Left ventricle myocardium superior (tissue), 1 donor: ENCODE results near the gene IRS2. TPM values are rescaled to one million over a fixed set of nuclear protein-coding genes. Genes with fewer than 3 reads are reported as not detected.
"Not testable (repeated sequence)": the region's sequence is repeated elsewhere in the genome, so short reads cannot be mapped to it uniquely, and the experiment has no call there.

ENCODE experiments used
- ATAC-seq: fragments of 200-7000 bp; cut with Tn5 transposase; one replicate; pipeline ENCODE4 v1.9.1; 2020; ENCODE audit warnings: mild to moderate bottlenecking, moderate library complexity
- DNase-seq: peaks from one replicate; pipeline ENCODE4 v3.0.0-alpha.2; 2020
- intact Hi-C: fragments of 100-400 bp; cut with micrococcal nuclease; formaldehyde crosslinking; loops from one replicate; pipeline ENCODE4 v1.11.0; 2022
- total RNA-seq: library from RNA; stranded (reverse); fragmentation: NEBNext Ultra II Directional; extraction: Animal tissue kit (Norgen Biotek cat#: 25700); gene quantifications from one replicate; pipeline ENCODE4 v1.2.1, GENCODE V29; 2021
- donor health status: DM: no; HTN: yes; CAD: no; lungs with severe emphysema.

IRS2 gene
- total RNA-seq, 1 donor from 2014 or later = 11.3 TPM

DNA sequence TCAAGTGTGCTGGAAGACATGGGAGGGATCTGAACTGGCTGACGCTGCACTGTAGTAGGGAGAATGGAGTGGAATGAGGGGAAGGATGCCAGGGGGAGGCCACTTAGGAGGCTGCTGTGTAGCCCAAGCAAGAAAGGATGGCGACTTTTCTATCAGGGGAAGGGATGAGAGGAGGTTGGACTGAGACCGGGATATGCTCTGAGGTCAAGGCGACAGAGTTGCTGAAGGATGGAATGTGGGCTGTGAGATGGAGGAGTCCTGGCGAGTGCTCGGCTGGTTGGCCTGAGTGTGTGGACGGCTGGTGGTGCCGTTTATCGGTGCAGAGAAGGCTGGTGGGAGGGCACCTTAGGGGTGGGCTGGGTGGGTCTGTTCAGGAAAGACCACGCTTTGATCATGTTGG lies 45.7 kb downstream of the IRS2 start:
- intact Hi-C loops = no loop called here
- ATAC-seq (no peak), DNase-seq (no peak)

DNA sequence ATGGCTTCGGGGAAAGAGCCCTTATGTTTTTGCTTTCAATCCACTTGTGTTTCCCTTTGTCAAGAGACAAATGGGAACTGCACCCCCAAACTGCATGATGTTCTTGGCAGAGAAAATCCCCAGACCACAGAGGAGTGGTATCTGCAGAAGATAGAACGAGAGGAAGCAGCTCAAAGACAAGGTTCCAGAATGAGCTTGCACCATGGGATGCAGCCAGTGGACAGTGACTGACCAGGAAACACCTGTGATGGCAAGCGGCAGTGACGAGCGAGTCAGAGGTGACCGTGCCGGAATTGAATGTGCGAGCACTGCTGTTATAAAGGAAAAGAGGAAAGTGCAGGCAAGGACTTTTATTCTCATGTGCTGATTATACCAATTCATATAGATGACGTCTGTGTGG lies 46.3 kb downstream of the IRS2 start:
- ATAC-seq (no peak), DNase-seq (no peak)
- intact Hi-C loops = no loop called here

- intact Hi-C loops = no loop called here
- DNase-seq = no peak
- ATAC-seq = no peak
These were observed 48.1 kb downstream of the IRS2 start for GRCh38 chr13:109738298-109738746.

GRCh38 chr13:109737606-109738005 lies 48.8 kb downstream of the IRS2 start:
- intact Hi-C loops = no loop called here
- no peak for DNase-seq
- peak; percentile 66 for ATAC-seq

GRCh38 chr13:109737046-109737573 lies 49.3 kb downstream of the IRS2 start:
- peak; percentile 91 for ATAC-seq

DNA sequence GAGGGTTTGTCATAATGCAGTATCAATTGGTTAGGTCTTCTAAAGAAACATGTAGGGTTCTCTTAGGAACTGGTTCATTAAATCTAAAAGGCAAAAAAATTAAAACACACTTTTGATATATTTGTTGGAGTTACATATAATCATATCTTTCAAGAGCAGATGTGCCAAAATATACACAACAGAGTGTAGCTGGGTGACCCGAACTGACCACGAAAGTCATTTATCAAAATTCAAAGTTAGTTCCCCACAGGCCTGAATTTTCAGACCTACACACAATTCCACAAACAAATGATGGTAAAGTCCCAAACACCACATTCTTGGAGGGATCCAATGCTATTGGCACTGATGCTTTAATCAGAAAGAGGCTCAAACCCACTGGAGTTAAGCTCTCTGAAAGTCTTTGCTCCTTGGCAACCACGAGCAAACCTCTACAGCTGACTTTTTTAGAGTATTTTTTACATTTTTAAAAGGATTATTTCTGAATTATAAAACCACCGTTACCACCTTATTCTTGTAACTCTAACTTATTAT lies 50.9 kb downstream of the IRS2 start:
- DNase-seq (no peak), ATAC-seq (no peak)
- intact Hi-C loops = no loop called here

More at GRCh38 chr13:109737046-109737573, 49.3 kb downstream of the IRS2 start:
- intact Hi-C loops = no loop called here
- peak; percentile 61 for DNase-seq

GRCh38 chr13:109734002-109734785 lies 52.2 kb downstream of the IRS2 start:
- DNase-seq (no peak), ATAC-seq (no peak)
- intact Hi-C loops = no loop called here

GRCh38 chr13:109733550-109733949 lies 52.8 kb downstream of the IRS2 start:
- DNase-seq = no peak
- no peak for ATAC-seq
- intact Hi-C loops = no loop called here

DNA sequence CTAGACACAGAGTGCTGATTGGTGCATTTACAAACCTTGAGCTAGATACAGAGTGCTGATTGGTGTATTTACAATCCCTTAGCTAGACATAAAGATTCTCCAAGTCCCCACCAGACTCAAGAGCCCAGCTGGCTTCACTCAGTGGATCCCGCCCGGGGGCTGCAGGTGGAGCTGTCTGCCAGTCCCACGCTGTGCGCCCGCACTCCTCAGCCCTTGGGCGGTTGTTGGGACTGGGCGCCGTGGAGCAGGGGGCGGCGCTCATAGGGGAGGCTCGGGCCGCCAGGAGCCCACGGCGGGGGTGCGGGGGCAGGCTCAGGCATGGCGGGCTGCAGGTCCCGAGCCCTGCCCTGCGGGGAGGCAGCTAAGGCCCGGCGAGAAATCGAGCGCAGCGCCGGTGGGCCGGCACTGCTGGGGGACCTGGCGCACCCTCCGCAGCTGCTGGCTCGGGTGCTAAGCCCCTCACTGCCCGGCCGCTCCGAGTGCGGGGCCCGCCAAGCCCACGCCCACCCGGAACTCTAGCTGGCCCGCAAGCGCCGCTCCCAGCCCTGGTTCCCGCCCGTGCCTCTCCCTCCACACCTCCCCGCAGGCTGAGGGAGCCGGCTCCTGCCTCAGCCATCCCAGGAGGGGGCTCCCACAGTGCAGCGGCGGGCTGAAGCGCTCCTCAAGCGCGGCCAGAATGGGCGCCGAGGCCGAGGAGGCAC lies 53.8 kb downstream of the IRS2 start:
- intact Hi-C loops, DNase-seq, ATAC-seq: not testable (repeated sequence)

DNA sequence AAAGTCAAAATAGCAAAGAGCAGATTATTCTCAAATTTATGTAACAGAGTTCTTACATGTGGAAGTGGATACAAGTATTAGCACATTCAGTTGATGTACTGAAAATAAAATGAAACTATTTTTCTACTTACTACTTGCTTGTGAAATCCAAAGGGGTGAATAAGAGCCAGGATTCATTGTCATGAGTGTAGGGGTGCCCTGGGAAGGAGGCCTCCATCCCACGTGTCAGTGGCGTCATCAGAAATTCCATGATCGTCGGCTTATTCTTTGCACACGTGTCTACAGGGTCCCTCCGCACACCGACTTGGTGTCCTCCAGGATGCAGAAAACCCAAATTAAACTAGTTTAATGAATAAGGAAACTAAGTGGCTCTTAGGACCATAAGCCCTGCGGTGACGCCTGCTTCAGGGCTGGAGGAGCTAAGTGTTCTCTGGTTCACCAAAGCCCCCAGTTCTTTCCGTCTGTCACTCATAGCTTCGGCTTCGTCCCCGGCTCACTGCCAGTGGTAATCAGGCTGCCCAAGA lies 55.5 kb downstream of the IRS2 start:
- DNase-seq (no peak), ATAC-seq (no peak)
- intact Hi-C loops = no loop called here

DNA sequence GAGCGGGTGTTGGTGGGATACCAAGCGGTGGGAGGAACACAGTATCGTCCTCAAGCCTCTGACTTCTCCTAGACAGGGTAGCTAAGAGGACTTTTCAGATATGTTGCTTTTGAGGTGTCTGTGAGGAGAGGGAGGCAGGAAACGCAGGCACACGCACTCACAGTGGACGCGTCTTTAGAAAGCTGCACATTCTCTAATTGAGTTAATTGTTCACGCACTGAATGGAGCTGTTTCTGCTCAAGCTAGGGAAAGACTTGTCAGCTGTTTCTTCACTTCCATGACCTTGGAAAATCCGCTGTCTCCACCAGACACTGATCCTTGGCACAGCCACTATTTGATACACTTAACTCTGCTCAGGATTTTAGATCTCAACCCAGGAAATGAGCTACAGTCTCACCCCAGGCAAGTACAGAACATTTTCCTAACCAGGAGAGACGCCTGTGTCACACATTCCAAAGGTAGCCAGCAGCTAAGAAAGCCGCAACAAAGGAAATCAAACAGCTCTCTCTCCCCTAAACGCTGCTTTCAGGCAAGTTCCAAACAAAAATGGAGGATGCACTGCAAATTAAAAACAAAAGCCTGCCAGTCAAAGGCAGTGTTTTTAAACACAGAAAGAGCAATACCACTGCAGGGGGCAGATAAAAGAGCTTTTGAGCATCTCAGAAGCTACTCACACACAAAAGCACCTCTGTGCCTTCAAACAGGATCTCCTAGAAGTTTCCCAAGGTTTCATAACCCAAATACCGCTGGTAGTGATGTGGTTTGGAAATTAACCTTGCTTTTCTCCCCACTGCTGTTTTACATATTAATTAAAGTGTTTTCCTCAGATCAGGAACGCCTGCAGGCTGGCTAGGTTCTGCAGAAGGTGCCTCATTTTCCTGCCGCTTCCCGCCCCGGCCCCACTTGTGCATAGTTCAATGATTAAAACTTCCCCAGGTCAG lies 57.3 kb downstream of the IRS2 start:
- DNase-seq (no peak), ATAC-seq (no peak)
- intact Hi-C loops = no loop called here

GRCh38 chr13:109728061-109728460 lies 58.3 kb downstream of the IRS2 start:
- DNase-seq (no peak), ATAC-seq (no peak)
- intact Hi-C loops = no loop called here

GRCh38 chr13:109727251-109727650 lies 59.1 kb downstream of the IRS2 start:
- intact Hi-C loops = no loop called here
- no peak for DNase-seq
- no peak for ATAC-seq

DNA sequence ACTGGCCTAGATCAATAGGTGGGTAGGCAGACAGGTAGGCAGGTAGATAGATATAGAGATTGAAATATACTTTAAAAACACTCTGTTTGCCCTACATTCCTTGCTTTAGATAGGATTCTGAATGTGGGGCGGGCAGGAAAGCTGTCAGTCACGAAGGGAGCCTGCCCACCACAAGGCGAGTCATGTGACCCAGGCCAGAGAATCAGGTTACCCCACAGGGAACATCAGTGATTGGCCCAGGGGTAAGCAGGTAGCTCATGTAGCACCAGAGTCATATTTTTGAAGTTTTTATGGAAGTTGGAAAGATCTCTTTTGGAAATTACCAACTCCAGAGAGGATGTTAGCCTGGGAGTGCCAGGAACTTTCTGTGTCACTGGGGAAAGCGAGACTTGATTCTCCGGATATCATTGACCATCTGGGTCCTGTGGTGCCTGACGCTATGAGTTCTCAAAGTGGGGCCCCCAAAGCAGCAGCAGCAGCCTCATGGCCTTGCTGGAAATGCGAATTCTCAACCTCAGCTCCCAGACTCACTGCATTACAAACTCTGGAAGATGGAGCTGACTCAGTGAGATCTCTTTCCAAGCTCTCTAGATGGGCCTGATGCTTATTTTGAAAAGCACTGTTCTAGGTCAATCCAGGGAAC lies 60.3 kb downstream of the IRS2 start:
- no peak for DNase-seq
- intact Hi-C loops = no loop called here
- ATAC-seq = no peak

DNA sequence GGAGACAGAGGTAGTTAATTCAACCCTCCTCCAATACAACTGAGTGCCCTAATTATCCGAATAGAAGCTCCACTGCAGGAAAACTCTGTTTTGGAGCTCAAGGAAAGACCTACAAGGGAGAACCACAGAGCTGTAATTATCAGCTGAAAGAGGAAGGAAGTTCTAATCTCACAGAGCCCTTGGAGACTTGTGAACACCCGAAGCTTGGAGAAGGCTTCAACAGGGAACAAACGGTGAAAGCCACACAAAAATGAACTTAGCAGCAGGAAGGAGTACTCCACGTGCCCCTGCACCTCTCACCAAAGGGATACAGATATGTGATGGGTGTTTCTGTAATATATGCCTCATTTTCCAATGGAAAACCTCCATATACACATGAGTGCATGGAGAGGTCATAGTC lies 61.1 kb downstream of the IRS2 start:
- ATAC-seq = no peak

GRCh38 chr13:109724603-109725002 lies 61.8 kb downstream of the IRS2 start:
- ATAC-seq (no peak), DNase-seq (no peak)
- intact Hi-C loops = no loop called here

More for the DNA sequence above, 61.1 kb downstream of the IRS2 start:
- intact Hi-C loops = no loop called here
- DNase-seq = no peak

- no peak for DNase-seq
- ATAC-seq = no peak
- intact Hi-C loops = no loop called here
These were observed 63.3 kb downstream of the IRS2 start for GRCh38 chr13:109723046-109723445.

DNA sequence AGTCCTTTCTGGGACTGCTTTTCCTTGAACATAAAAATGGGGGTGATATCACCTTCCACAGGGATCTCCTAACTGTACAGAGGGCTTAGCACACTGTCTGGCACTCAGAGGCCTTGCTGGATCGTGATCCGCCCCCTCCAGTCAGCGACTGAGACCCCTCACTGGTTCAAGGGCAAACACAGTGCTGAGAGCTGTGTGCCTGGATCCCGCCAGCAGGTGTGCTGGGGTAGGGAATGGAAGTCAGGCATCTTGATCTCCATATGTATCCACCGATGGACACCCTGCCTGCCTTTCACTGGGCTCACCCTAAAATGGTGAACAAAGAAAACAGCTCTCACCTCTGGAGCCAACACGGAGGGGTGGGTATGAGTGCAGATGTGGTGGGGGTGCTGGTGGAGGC lies 64.3 kb downstream of the IRS2 start:
- intact Hi-C loops = no loop called here
- DNase-seq (no peak), ATAC-seq (no peak)
